Stimulated activated CD4-positive, alpha-beta T cell treated with anti-CD3 and anti-CD28 coated beads, Interleukin-15, amount 100 ng/mL, for 24 hours (primary cell): Measurements from ENCODE around the gene CARMIL3.
A peak's percentile ranks its signal among the peaks of the same experiment; 100 is the strongest.
"Not testable (repeated sequence)": the region's sequence is repeated elsewhere in the genome, so short reads cannot be mapped to it uniquely, and the experiment has no call there.

Source experiments
- DNase-seq: peaks from one replicate; pipeline ENCODE4 v3.0.0-alpha.2; 2020

CARMIL3 gene, protein sequence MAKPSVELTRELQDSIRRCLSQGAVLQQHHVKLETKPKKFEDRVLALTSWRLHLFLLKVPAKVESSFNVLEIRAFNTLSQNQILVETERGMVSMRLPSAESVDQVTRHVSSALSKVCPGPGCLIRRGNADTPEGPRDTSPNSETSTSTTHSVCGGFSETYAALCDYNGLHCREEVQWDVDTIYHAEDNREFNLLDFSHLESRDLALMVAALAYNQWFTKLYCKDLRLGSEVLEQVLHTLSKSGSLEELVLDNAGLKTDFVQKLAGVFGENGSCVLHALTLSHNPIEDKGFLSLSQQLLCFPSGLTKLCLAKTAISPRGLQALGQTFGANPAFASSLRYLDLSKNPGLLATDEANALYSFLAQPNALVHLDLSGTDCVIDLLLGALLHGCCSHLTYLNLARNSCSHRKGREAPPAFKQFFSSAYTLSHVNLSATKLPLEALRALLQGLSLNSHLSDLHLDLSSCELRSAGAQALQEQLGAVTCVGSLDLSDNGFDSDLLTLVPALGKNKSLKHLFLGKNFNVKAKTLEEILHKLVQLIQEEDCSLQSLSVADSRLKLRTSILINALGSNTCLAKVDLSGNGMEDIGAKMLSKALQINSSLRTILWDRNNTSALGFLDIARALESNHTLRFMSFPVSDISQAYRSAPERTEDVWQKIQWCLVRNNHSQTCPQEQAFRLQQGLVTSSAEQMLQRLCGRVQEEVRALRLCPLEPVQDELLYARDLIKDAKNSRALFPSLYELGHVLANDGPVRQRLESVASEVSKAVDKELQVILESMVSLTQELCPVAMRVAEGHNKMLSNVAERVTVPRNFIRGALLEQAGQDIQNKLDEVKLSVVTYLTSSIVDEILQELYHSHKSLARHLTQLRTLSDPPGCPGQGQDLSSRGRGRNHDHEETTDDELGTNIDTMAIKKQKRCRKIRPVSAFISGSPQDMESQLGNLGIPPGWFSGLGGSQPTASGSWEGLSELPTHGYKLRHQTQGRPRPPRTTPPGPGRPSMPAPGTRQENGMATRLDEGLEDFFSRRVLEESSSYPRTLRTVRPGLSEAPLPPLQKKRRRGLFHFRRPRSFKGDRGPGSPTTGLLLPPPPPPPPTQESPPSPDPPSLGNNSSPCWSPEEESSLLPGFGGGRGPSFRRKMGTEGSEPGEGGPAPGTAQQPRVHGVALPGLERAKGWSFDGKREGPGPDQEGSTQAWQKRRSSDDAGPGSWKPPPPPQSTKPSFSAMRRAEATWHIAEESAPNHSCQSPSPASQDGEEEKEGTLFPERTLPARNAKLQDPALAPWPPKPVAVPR (N-terminal part only)

DNA sequence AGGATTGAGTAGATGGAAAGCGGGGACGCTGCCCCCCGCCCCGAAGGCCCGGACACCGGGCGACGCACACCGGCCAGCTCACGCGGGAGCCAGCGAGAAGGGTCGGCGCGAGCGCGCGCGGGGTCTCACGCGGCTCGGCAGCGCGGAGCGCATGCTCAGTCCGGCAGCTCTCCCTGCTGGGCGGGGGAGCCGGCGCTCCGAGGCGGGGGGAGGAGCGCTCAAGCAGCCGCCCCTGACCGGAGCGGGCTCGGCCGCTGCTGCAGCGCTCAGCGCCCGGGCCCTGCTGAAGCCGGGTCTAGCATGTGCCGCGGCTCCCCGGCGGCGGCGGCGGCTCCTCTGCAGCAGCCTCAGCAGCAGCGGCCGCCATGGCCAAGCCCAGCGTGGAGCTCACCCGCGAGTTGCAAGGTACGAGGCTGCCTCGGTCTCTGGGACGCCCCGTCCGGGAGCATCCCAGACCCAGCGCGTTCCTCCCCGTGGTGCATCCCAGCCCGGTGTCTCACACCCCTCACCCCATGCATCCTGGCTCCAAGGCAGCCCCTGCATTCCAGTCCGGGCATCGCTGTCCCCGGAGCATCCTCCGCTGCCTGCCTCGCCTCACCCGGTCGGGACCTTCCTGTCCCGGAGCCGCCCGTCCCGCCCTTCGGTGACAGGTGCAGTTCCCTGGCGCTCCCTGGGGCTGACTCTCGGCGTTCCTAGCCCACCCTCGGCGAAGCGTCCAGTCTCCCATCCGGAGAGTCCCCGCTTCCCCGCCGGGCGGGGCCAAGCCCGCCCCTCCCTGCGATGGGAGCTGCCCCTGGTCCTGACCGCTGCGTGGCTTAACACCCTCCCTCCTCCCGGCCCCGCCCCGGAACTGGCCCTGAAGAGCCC is at the start of gene CARMIL3:
Gene CARMIL3 (plus strand): TSS at position 221 of the 867 bp plus-strand sequence. CDS start 145 bp downstream, at position 366.
- DNase-seq = peak; percentile 73

DNA sequence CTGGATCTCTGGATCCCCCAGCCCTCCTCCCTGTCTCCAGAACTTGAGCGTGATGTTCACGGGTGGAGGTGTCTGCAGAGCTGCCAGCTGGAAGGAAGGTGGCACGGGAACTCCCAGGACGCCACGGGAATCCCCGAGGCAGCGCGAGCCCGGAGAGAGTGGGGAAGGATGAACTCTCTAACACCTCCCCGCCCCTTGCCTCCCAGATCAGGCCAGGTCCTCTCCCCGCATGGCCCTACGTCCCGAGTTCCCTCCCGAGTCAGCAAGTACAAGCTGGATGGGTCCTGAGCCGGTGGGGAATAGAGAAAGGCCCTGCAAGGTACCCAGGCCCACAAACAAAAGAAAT is 45.4 kb upstream of the CARMIL3 start:
- DNase-seq = not testable (repeated sequence)

DNA sequence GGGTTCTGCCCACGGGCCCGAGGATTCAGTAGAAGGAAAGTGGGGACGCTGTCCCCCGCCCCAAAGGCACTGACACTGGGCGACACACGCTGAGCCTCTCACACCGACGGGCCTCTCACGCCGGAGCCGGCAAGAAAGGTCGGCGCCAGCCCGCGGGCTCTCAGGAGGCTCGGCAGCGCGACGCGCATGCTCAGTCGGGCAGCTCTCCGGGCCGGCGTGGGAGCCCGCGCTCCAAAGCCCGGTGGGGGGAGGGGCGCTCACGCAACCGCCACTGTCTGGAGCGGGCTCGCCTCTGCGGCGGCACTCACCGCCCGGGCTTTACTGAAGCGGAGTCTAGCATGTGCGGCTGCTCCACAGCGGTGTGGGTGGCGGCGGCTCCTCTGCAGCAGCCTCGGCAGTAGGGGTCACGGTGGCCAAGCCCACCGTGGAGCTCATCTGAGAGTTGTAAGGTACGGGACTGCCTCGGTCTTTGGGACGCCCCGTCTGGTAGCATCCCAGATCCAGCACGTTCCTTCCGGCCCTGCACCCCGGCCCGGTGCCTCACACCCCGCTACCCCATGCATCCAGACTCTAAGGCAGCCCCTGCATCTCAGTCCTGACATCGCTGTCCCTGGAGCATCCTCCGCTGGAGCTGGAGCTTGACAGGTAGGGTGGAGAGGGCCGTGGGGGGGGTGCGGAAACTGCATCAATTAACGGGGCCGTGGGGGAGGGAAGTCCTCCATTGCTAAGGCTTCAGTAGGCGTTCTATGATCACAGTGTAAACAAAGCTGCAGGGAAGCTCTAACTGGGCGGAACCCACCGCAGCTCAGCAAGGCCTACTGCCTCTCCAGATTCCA is 44.8 kb upstream of the CARMIL3 start:
- DNase-seq = peak; percentile 85

DNA sequence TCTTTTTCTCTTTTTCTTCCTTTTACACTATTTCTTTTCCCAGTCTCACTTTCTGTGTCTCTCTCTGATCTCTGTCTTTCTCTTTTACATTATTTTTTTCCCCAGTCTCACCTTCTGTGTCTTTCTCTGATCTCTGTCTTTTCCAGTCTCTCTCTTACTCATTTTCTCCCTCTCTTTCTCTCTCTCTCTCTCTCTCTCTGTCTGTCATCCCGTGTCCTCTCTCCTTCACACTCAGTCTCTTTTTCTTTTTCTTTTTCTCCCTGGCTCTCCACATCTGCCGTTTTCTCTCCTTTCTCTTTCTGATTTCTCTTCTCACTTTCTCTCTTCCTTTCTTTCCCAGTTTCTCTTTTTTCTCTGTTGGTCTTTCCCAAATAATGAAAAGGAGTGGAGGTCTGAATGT is 40.8 kb upstream of the CARMIL3 start:
- DNase-seq = no peak

DNA sequence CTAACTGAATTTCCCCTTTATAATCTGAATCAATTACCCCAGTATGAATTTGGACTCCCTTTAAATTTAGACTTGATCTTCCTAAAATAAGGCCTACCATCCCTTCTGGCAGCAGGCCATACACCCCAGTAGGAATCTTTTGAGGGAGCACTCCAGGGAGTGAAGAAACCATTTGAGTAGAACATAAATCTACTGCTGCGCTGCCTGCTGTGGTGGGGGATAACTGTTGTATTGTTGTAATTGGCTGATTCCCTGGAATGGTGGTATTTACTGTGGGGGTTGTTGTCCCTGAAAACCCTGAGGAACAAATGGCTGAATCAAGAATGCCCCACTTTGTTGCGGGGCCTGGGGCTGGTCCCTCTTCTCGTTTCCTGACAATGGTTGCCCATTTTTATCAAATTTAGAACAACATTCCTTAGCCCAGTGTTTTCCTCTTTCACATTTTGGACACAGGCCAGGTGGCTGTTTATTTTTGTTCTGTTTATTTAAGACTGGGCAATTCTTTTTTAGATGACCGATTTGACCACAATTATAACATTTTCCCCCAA is 39.0 kb upstream of the CARMIL3 start:
- not testable (repeated sequence) for DNase-seq

DNA sequence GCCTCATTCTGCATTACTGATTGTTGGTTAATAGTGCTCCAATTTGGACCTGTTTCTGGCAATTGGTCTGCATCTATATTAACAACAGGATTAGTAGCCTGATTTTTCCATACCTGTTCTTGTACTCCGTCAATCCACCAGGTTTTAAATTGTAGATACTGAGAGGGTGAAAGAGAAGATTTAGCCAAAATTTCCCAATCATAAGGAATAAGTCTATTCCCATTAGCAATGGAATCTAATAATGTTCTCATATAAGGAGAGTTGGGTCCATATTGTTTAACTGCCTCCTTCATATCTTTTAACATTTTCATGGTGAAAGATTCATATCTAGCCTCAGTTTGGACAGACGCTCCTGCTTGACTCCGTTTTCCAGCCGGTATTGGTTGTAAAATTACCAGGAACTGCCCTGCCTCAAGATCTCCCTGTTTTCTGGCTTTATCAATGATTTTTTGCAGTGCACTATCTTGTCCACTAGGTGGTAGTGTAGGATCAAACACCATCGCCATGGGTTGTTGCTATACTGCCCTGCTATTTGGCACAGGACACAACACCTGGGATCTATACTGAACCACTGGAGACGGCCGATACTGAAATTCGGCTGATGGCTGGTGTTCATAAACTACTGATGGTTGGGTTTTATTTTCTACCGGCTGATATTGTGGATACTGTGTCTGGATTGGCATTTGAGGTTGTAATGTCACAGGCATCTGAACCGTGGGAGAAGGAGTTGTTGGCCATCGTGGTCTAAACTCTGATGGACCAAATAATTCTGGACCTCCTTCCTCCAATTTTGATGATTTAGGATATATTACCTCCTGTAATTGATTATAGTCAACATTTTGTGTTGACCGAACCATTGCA is 37.9 kb upstream of the CARMIL3 start:
- peak; percentile 43 for DNase-seq

DNA sequence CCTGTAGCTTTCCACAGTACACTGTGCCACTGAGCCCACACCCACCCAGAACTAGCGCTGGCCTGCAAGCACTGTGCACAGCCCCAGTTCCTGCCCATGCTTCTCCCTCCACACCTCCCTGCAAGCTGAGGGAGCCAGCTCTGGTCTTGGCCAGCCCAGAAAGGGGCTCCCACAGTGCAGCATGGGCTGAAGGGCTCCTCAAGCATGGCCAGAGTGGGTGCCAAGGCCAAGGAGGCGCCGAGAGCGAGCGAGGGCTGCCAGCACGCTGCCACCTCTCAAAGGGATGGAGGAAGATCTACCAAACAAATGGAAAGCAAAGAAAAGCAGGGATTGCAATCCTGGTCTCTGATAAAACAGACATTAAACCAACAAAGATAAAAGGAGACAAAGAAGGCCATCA is 36.1 kb upstream of the CARMIL3 start:
- DNase-seq = not testable (repeated sequence)

DNA sequence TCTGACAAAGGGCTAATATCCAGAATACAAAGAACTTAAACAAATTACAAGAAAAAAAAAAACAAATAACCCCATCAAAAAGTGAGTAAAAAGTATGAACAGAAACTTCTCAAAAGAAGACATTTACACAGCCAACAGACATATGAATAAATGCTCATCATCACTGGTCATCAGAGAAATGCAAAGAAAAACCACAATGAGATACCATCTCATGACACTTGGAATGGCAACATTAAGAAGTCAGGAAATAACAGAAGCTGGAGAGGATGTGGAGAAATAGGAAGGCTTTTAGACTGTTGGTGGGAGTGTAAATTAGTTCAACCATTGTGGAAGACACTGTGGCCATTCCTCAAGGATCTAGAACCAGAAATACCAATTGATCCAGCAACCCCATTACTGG is 32.8 kb upstream of the CARMIL3 start:
- not testable (repeated sequence) for DNase-seq

DNA sequence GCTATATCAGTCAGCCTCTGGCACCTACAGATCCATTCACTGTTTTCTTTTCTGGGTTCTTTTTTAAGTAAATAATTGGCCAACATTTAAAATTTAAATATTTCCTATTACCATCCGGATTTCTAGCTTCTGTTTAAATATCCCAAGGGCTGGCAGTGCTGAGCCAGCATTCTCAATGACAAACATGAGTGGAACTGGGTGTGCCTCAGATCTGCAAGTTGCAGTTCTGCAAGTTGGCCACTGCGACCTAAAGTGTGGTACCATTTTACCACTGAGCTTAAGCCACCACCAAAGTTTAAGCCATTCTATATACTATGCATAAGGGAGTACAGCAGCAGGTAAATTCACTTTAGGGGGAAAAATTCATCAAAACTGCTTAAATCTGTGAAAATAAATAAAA is 31.9 kb upstream of the CARMIL3 start:
- not testable (repeated sequence) for DNase-seq

DNA sequence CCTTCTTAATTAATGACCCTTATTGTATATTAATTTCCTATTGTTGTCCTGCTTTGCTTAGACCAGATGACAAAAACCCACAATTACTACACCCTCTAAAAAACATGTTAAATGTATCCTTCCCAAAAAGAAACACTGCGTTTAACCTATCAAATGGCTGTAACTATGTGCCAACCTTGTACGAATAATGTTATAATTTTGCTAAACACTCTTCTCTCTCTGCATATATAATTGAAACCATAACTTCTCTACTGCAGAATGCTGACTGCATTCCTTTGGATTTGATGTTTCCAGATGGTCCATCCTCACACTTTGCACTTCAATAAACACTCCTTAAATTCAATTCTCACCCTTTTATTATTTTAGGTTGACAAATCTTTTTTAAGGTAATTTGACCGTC is 31.3 kb upstream of the CARMIL3 start:
- DNase-seq = not testable (repeated sequence)

DNA sequence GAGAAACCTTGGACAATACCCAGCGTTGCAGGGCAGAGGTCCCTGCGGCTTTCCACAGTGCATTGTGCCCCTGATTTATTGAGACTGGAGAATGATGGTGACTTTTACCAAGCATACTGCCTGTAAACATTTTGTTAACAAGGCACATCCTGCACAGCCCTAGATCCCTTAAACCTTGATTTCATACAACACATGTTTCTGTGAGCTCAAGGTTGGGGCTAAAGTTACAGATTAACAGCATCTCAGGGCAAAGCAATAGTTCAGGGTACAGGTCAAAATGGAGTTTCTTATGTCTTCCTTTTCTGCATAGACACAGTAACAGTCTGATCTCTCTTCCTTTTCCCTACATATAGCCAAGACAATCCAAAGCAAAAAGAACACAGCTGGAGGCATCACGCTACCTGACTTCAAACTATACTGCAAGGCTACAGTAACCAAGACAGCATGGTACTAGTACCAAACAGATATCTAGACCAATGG is 26.8 kb upstream of the CARMIL3 start:
- not testable (repeated sequence) for DNase-seq

DNA sequence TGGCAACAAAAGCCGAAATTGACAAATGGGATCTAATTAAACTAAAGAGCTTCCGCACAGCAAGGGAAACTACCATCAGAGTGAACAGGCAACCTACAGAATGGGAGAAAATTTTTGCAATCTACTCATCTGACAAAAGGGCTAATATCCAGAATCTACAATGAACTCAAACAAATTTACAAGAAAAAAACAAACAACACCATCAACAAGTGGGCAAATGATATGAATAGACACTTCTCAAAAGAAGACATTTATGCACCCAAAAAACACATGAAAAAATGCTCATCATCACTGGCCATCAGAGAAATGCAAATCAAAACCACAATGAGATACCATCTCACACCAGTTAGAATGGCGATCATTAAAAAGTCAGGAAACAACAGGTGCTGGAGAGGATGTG is 22.1 kb upstream of the CARMIL3 start:
- DNase-seq = not testable (repeated sequence)

DNA sequence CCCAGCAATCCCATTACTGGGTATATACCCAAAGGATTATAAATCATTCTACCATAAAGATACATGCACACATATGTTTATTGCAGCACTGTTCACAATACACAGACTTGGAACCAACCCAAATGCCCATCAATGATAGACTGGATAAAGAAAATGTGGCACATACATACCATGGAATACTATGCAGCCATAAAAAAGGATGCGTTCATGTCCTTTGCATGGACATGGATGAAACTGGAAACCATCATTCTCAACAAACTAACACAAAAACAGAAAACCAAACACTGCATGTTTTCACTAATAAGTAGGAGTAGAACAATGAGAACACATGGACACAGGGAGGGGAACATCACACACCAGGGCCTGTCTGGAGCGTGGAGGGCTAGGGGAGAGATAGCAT is 20.5 kb upstream of the CARMIL3 start:
- not testable (repeated sequence) for DNase-seq

DNA sequence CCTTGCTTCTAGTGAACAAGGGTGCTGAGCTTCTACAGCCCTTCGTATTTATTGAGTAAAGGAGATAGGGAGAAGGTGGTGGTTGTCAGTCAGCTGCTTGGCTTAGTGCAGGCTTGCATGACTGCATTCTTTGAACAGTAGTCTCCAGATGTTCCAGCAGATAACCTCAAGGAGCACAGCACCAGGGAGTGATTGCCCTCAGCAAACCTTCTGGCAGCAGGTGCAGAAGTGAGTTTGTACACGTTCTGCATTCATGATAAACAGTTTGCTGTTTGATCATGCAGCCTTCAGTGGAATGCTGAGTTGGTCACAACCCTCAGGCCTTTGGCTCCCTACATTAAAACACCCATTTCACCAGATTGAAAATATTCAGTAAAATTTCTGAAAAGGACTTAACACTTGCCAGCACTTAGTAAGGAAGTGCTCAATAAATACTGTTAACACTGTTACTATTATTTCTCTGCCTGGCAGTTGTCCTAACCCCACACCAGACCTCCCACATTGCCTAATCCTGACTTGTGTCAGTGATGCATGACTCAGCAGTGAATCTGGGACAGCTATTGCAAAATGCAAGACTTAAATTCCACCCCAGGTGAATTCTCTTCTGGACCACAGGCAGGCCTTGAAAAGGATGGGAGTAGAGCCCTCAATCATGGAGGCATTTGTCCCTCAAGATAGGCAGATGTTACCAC is 18.9 kb upstream of the CARMIL3 start:
- no peak for DNase-seq

DNA sequence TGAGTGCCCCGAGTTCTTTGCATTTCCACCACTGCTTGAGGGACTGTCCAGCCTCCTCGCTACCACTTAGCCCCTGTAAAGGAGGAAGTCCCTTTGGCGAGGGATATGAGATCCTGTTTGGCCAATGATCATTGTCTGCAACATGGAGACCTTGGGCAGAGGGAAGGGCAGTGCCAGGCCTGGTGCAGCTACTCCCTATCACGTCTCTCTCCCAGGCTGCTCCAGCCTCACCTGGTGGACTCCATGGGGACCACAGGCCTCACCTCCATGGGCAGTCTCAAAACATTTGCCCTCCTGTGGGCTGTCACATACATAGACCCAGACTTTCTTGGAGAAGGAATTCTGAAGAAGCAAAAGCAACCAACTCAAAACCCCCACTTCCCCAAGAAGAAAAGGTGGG is 16.0 kb upstream of the CARMIL3 start:
- DNase-seq = not testable (repeated sequence)

DNA sequence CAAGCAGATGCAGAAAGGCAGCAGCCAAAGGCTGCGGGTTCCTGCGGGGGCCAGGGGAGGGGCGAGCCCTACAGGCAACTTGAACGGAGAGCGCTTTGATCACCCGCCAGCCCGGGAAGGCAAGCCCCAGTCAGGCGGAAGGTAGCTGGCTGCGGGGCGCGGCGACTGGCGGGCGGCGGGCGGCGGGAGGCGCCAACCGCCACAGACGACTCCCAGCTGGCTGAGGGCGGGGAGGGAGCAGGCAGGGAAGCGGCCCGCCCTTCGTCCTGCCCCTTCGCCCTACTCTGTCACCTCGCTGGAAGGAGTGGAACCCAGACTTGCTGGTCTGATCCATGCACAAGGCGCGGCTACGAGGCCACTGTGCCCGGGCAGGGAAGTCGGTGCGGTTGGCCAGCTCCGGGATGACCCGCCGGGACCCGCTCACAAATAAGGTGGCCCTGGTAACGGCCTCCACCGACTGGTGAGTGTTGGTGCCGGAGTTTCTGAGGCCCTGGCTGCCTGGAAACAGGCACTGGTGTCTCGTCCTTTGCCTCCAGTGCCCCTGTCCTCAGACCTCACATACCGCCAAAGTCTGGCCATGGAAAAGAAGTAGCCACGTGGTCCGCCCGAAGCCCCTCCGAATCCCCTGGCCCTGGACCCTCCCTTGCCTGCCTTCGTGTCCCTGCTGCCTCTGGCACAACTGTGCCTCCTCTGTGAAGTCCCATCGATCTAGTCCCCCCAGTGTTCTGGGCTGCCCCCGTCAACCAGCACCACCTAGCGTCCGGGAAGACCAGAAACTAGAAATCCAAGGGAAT is 15.4 kb upstream of the CARMIL3 start:
- DNase-seq = peak; percentile 76

DNA sequence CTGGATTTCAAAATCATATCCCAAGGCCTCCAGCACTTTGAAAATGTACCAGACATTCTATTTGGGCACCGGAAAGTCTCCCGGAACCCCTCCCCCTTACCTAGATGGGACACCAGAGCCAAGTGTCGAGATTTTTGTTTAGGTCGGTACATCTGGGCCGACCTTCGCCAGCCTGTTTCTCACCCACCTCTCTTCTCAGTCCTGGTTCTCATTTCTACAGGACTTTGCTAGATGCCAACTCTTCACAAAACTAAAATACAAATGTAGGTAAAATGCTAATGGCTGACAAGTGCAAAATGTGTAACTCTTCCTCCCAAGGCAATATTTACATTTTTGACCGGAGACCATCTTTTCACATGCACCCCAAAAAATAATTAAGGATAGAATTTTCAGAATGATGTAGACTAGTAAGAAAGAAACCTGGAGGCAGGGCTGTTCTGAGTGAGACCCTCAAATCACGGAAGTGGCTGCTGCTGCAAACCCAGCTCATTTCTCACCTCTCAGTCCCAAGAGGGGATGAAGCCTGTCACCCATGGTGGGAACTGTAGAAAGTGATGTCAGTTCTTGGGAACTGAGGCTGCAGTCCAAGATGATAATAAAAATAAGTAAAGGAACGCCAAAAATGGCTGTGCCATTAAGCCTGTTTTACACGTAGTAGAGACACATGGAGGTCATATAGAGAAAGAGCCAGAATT is 14.7 kb upstream of the CARMIL3 start:
- not testable (repeated sequence) for DNase-seq
